SK-N-DZ (cell line): ENCODE measurements around the gene RPL10A.

Experiments used
- DNase-seq: peaks from one replicate; pipeline ENCODE4 v3.0.0-alpha.2; 2015; ENCODE audit warnings: low spot score

The RPL10A gene

DNA sequence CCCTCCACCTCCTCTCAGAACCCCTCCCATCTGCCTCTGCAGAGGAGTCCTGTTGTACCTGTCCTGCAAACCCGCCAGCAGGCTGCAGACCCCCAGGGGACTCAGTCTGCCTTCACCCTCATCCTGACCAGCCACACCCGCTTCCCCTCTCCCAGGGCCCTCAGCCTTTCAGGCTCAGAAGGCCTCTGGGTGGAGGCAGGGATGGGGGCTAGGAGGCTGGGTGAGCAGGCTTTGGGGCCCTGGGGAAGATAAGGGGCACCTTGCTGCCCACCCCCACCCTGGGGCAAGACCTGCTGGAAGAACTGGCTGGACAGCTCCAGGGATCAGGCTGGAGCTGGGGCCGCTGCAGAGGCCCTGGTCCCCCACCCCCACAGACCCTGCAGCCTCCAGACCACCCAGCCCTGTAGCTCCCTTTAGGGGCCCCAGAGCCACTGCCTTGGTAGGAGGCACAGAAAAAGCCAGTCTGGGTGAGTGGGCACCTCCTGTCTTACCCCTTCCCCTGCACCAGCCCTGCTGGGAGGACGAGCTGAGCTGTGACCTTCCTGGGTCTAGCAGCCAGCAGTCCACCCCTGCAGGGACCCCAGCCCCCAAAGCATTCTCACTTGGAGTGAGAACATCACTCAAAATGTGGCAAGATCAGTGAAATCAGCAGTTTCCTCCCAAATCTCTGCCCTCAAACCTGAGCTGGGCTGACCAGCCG lies 23.5 kb downstream of the RPL10A start:
- no peak for DNase-seq

DNA sequence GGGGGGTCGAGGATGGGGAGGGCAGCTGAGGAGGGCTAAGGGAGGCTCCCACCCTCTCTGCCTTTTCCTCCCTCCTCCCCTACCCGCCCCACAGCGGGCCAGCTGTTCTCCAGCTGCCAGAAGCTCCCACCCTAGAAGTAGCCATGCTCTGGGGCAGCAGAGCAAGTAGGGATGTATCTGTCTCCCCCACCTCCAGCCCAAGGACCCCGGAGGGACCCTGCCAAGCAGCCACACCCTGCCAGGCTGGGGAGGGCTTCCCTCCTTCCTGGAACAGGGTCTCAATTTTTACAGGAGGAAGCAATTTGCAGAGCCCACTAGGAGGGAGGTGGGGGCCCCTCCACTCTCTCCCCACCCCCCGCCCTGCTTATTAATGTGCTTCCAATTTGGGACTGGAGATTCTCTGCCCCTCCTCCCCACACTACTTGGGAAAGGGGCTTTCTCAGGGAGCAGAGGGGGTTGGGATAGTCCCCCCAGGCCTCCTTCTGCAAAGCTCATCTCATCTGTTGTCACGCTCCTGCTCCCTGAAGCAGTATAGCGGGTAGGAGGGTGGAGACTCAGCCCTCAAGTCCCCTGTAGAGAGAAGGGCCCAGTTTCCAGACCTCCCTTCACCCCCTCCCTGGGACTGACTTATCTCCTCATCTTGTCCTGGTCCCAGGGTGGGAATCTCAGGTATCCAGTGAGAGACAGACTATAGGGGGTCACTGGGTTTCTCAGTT lies 24.2 kb downstream of the RPL10A start:
- no peak for DNase-seq

DNA sequence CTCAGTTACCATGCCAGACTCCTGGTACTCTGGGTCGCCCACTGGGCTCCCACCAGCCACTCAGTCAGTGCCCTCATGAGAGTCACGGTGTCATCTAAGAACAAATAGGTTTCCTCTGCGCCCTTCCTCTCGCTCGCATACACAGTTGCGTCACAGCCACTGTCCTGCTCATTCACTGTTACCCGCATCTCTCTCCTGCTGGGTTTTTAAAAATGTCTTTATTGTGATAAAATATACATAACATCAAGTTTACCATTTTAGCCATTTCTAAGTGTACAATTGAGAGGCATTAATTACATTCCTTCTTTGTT lies 24.7 kb downstream of the RPL10A start:
- DNase-seq = no peak

DNA sequence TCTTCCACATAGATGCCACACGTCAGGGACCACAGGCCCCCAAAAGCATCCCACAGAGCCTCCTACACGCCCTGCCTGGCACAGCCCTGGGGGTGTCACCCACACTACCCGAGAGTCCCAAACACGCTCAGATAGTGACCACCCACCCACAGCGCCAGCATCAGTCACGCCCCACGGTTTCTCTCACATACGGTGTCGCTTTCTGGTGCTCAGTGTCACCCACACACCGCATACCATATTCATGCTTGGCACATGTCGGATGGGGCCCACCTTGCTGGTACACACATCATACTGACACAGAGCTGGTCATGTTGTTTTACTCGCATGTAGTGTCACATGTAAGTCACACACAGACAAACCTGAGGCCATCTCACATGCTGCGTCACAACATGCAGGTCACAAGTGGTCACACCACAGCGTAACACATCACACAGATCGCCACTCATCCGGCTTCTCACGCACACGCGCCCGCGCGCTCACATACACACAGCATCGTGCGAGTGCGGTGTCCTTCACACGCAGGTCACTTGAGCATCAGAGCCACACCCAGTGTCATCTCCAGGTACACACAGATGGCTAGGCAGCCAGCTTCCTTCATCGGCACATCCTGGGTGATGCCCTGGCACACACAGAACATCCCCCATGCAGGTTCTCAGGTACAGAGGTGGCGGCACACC lies 25.2 kb downstream of the RPL10A start:
- no peak for DNase-seq

DNA sequence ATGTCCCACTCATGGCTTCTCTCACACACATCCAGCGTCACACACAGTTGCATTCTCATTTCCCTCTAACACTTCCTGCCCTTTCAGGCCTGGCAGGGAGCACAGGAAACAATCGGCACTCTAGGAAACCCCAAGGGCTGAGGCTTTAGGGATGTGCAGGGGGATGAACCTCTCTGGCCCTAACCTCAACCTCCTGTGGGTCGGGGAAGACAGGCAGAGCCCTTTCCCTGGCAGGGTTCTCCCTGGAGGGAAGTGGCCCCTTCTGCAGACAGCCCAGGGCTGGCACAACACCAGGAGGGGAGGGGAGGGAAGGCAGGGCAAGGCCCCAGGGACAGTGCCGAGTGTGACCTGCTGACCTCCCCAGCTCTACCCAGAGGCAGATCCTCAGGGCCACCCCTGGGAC lies 26.0 kb downstream of the RPL10A start:
- no peak for DNase-seq

DNA sequence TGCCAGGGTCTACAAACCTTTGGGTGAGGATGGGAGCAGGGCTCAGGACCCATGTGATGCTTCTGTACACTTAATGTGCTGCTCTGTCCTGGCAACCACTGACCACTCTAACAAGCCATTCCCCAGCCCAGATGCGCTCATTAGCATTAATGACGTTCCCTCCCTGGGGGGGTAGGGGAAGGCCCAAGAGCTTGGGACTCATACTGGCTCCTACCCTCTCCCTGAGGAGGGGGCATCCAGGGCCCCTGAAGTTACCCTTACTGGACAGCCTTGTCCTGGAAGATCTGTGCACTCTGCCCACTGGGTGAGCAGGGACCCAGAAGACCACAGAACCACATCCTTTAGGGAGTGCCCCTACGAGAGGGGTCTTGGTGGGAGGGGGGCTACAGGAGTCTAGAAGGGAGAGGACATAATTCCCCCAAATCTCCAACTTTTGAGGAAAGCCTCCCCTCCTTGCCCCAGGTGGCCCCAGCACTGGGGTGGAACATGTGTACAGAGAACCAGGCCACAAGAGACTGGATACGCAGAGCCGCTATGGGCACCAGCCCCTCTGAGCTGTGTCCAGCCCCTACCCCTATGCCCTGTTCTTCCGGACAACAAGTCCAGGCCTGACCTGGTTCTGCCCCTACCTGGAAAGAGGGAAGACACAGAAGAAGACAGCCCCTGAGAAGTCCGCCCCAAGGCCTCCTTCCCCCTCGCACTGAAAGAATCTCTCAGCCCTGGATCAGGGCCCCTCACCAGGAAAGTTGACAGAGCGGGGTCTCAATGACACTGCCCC lies 27.2 kb downstream of the RPL10A start:
- DNase-seq = no peak

DNA sequence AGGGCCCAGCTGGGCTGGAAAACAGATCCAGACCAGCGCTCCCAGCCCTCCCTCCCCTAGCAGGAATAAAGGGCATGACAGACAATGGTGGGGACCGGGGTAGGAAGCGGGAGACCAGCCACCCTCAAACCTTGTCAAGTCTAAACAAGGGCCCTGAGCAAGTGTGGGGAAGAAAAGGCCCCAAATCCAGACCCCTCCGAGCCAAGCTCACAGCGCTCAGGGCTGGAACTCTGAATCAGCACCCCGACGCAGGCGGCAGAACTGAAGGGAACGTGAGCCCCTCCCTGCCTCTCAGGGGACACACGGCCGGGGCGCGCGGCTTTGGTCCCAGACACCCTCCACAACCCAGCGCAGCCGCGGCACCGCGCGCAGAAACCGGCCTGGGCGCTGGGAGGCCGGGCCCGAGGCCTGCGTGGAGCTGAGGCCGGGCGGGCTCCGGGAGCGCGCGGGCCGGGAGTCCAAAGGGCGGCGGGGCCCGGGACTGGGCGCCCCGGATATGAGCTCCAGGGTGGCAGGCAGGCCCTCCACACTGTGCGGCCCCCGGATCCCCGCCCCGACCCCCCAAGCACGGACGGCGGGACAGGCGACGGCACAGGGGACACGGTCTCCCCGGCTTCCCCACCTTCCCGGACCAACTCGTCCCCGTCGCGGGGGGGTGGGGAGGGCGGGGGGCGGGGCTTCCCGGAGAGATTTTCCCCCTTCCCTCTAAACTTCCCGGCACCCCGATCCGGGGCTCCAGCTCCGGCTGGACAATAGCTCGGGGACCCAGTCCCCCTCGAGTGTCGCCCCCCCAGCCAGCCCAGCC lies 28.0 kb downstream of the RPL10A start:
- no peak for DNase-seq

DNA sequence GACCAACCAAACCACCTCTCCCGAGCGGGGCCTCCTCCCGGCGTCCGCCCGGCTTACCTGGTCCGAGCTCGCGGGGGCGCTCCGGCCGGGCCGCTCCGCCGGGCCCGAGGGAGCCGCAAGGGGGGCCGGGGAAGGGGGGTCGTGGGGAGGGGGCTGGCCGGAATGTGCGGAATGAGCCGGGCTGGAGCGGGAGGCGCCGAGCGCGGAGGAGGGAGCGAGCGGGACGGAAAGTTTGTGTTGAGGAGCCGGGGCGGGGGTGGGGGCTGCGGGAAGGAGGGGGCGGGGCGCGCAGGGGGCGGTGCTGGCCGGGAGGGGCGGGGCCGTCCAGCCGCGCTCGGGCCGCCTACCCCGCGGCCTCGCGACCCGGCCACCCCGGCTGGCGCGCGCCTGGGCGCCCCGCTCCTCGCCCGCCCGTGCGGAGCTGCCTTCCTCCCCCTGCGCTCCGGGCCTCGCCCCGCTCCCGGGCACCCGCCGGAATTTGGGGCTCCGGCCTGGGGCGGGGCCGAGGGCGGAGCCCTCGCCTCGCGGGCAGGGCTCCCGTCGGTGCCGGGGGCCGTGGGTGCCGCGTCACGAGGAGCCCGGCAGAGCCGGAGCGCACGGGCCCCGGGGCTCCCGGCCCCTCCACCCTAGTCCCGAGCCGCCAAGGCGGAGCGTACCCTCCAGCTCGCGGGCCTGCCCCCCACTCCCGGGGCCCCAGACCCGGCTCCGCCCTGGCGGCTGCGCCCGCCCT lies 28.8 kb downstream of the RPL10A start, which contains the start of gene TEAD3:
TEAD3 (minus strand) TSS at position 239 of the 730 bp plus-strand sequence.
- DNase-seq = peak; percentile 62

DNA sequence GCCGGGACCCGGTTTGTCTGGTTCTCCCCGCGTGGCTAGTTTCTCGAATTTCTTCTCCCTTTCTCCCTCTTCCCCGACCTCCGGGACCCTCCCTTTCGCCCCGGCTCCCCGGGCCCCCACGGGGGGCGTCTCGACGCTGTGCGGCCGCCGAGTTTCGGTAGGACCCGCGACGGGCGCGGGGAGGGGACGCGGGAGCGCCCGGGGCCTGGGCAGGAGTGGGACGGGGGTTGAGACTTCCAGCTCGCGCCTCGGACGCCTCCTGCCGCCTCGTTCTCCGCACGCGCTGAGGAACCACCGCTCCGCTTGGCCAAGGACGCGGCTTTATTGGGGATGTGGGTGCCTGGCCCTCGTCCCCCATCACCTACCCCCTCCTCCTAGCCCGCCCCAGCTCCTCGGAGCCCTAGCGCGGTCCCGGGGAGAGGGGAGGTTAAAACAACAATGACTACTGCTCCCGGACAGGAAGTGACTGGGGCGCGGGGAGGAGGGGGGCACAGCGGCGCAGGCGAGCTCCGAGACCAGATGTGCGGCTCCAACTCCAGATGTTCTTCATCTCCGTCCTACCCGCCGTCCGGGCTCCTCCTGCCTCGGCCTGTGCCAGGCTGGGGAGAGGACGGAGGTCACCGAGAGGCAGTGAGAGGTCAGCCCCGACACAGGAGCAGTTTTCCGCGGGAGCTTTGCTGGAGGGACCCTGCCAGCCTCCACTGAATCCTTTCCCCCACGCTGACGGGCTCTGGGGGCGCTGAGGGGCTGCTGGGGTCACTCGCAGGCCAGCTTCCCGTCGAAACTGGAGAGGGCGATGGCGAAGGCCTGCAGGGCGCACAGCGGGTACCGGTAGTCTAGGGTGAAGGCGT lies 29.6 kb downstream of the RPL10A start:
- DNase-seq = no peak

DNA sequence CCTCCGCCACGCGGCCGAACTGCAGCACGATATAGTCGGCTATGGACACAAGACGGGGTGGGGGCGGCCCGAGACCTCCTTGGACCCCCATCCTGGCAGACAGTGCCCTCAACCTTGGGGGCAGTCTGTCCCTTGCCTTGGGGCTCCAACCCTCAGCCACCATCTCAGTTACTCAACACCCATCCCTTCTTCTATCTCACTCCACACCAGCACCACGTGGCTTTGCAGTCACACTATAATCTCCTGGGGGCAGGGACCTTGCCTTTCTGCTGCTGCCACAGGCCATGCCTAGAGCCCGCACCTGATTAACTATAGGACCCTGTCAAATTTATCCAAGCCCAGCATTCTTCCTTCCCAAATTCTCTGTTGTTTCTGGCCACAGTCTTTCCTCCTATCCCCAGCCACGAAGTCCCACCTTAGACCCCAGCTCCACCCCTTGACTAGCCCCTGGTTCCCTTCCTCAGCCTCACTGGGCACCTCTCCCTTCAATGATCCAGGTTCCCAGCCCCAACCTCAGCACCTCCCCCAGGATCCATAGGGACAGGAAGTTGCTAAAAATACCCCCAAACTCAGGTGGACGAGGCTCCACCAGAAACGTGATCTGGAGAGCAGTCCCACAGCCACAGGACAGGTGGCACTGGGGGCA lies 30.3 kb downstream of the RPL10A start:
- no peak for DNase-seq

DNA sequence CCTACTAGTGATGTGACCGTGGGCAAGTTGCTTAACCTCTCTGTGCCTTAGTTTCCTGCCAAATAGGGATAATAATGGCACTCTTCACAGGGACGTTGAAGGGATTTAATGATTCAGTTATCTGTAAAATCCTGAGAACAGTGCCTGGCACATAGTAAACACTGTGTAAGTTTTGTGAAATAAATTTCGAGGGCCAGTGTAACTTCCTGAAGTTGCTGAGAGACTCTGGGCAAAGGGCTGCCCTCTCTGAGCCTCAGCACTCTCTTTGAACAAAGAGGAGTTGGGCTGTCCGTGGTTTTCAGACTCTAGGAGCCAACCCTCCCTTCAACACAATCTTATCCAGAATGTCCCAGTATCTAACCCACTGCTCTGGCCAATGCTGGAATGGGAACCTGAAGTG lies 31.2 kb downstream of the RPL10A start:
- DNase-seq = no peak

DNA sequence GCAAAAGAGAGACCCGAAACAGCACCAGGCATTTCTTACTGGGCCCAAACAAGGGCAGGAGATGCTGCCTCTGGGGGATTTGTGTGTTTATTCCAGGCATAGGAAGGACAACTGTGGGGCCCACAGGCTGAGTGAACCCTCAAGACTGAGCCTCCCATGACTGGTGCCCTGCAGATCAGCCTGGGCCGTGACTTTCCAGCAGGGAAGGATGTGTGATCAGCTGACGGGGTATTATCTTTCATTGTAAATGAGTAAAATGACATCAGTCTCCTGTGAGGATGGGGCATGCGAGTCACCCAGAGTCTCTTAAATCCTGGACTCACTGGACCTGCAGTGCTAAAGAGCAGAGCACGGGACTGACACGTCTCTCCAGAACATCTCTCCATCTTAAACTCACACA lies 32.6 kb downstream of the RPL10A start:
- DNase-seq = no peak

DNA sequence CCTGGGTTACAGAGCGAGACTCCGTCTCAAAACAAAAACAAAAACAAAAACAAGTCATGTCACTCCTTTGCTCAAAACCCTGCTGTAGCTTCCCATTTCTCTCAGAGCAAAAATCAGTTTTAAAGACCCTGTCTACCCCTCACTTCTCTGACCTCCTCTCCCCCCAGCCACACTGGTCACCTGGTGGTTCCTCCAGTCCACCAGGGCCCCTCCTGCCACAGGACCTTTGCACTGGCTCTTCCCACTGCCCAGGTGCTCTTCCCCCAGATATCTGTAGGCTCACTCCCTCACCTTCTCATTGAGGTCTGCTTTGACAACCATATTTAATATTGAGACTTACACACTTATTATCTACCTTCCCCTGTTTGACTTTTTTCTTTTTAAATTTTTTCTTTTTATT lies 33.6 kb downstream of the RPL10A start:
- DNase-seq = no peak

DNA sequence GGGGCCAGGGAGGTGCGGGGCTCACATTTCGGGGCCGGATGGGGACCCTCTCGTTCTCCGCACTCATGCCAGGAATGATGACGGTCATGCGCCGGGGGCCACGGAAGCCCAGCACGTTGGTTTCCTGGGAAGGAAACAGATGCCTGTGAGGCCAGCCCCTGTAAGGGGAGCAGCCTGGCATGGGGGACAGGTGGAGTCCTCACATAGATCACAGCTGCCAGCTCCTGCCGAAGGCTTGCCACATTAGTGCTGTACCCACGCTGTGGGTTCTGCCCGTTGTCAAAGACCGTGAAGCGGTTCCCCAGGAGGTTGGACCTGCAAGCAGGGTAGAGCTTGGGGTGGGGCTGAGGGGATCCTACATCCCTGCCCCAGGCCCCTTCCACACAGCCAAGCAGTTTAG lies 35.3 kb downstream of the RPL10A start:
- no peak for DNase-seq

DNA sequence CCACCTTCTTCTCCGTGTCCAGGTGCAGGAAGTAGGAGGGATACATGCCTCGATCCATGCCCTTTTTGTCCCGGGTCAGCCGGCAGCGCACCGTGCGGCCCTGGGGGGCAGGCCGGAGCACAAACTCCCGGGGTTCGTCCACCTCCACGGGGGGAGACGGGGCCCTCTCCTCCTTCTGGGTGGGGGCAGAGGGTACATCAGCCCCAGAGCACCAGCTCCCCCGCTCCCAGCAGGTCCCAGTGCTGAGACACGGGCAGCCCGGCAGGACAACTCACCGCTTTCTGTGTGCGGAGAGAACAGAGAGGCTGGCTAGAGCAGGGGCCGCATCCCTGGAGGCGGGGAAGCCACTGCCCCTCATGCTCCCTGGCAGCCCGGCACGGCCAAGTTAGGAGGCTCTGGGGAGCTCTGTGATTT lies 37.8 kb downstream of the RPL10A start:
- no peak for DNase-seq

DNA sequence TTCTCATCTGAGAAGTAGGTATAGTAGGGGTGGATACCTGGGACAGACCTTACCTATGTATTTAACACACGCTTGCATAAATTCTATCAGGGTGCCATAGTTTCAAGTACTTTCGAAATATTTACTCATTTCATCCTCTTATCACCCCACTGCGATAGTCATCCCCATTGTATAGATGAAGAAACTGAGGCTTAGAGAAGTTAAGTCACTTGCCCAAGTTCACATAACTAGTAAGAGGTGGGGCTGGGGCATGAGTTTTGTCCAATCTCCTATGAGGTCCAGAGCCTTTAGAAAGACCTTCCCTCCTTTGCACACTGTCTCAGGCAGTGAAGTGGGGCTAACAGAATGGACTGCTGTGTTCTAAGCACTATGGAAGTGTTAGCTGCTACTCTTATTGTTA lies 38.3 kb downstream of the RPL10A start:
- DNase-seq = no peak

DNA sequence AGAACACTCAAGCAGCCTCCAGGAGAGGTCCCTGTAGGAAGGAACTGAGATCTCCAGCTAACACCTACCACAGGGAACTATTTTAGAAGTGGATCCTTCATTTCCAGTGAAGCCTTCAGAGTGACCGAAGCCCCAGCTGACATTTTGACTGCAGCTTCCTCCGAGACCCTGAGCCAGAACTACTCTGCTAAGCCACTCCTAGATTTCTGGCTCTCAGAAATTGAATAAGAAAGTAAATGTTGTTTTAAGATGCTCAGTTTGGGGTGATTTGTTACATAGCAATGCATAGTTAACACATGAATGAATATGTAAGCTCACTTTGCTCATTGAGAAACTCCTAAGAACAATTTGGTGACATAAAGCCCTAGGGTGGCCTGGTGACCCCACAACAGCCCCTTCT lies 39.0 kb downstream of the RPL10A start:
- no peak for DNase-seq

DNA sequence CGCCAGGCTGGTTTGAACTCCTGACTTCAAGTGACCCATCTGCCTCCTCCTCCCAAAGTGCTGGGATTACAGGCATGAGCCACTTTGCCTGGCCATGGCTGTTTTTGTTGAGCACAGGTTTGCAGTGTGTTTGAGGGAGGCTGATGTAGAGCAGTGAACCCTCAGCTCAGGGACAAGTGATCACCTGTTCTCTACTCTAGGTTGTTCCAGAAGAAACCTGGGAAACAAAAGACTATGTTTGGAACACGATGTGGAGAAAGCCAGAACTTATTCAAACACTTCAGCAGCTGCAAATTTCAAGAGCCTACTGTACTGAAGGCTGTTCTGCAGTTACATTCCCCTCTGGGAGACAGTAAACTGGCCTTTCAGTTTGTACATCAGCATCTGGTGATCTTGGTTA lies 39.8 kb downstream of the RPL10A start:
- DNase-seq = no peak

DNA sequence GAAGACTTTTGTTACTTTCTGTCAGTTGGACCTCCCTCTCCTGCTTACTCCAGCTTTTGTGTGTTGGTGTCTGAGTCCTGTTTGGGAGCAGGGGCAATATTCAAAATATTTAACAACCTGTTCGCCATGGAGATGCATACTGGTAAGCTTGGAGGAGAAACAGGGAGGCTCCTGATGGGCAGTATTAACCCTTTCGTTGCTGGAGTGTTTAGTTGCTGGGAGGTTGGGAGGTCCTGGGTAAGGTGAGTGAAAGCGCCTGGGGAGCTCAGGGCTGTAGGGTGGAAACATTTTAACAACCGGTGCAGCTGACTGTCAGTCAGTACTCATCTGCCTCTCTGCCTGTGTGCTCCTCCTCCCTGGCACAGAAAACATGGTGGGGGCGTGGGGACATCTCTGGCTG lies 40.3 kb downstream of the RPL10A start:
- no peak for DNase-seq
